ENCODE data around the gene SDHA. TPM values are rescaled to one million over a fixed set of nuclear protein-coding genes. Genes with fewer than 3 reads are reported as not detected.
"Not testable (repeated sequence)": the region's sequence is repeated elsewhere in the genome, so short reads cannot be mapped to it uniquely, and the experiment has no call there.

The SDHA gene
- total RNA-seq (2021; fragmentation: NEBNext Ultra II Directional; extraction: Animal tissue kit (Norgen Biotek cat#: 25700)) = 86.1 and 87.3 TPM in 2 replicates
- polyA plus RNA-seq (2011; rRNA removed) = 59.7 and 80.6 TPM in 2 replicates
- 67.8 TPM for polyA plus RNA-seq (2011; cell fraction: cytosol; rRNA removed)
- 130 TPM for polyA plus RNA-seq (2011; cell fraction: nucleus; rRNA removed)
- 86.7 to 111 TPM (median 100 TPM) in 4 replicates for polyA plus RNA-seq (2012, experiment 1 of 2)
- polyA plus RNA-seq (2012, experiment 2 of 2) = 40.5 TPM
- polyA plus RNA-seq (2013, experiment 1 of 2) = 113 TPM
- polyA plus RNA-seq (2013, experiment 2 of 2) = 113 TPM
- 125 and 144 TPM in 2 replicates for polyA minus RNA-seq (2011; rRNA and poly(A)+ RNA removed)
- polyA minus RNA-seq (2011; cell fraction: cytosol; rRNA and poly(A)+ RNA removed) = 67.0 TPM
- 99.3 TPM for polyA minus RNA-seq (2011; cell fraction: nucleus; rRNA and poly(A)+ RNA removed)
- long read RNA-seq, experiment 1, transcript SDHA-201 (15 exons, 2,390 nt) = major isoform, 5 of 47 reads
- long read RNA-seq, experiment 1, partial matches to known transcripts = 24 of 47 reads
- long read RNA-seq, experiment 1, other reads (novel, unspliced or antisense) = 13 of 47 reads
- long read RNA-seq, experiment 2, transcript SDHA-201 (15 exons, 2,390 nt) = major isoform, 46 of 101 reads
- long read RNA-seq, experiment 2, transcript SDHA-216 (10 exons, 2,209 nt) = minor isoform, 29 of 101 reads
- long read RNA-seq, experiment 2, transcript SDHA-204 (13 exons, 2,067 nt) = minor isoform, 8 of 101 reads
- long read RNA-seq, experiment 2, partial matches to known transcripts = 10 of 101 reads
- long read RNA-seq, experiment 2, other reads (novel, unspliced or antisense) = 7 of 101 reads

GRCh38 chr5:217494-218456 is at the start of gene SDHA, which contains the start of gene CCDC127:
Gene SDHA (plus strand): TSS chr5:218320. CDS start chr5:218356, 36 bp downstream.
Gene CCDC127 (minus strand): TSS chr5:218153. CDS start chr5:216849, 1,304 bp downstream.
- not testable (repeated sequence) for H3K56ac ChIP-seq (replicated peaks; ENCODE audit: insufficient read length, low read depth, low read length); FAIRE-seq; H3K4ac ChIP-seq (replicated peaks; ENCODE audit: insufficient read length, low read depth, low read length); H3K27me3 ChIP-seq (replicated peaks in 1 of 4; ENCODE audit: control insufficient read depth in 3 of 4, extremely low read depth in 1 of 4, insufficient read depth in 3 of 4, low read length in 3 of 4); H3K4me1 ChIP-seq (replicated peaks in 1 of 4; ENCODE audit: control insufficient read depth in 3 of 4, insufficient read depth in 4 of 4, low read length in 3 of 4); H4K91ac ChIP-seq (replicated peaks; ENCODE audit: insufficient read length, low read length); H3K23me2 ChIP-seq (ENCODE audit: low read depth, low read length); H3K36me3 ChIP-seq (ENCODE audit: control insufficient read depth in 2 of 4, insufficient read depth in 4 of 4, low read length in 3 of 4); H2BK120ac ChIP-seq (replicated peaks; ENCODE audit: low read depth, low read length); H2BK20ac ChIP-seq (ENCODE audit: low read length); H3K9me3 ChIP-seq (ENCODE audit: insufficient read depth in 2 of 2, low read depth in 1 of 2, low read length in 1 of 2); H2AK5ac ChIP-seq (ENCODE audit: low read depth, low read length); H3K23ac ChIP-seq (ENCODE audit: insufficient read length); H2BK5ac ChIP-seq (ENCODE audit: low read depth, low read length); H3K14ac ChIP-seq (ENCODE audit: insufficient read length); H3K18ac ChIP-seq (ENCODE audit: extremely low read depth, low read length); H2BK15ac ChIP-seq (ENCODE audit: low read length); H2BK12ac ChIP-seq (ENCODE audit: low read depth, low read length); H4K20me1 ChIP-seq (replicated peaks in 1 of 2; ENCODE audit: control insufficient read depth in 1 of 2, insufficient read depth in 2 of 2, low read length in 2 of 2); H3K79me1 ChIP-seq (ENCODE audit: low read depth, low read length)
- Histone ChIP-seq H4K8ac (ENCODE audit: extremely low read depth, insufficient read depth, low read length) (peak within 1 kb of the TSS; percentile 79), H2AFZ (ENCODE audit: low read length) (peak within 1 kb of the TSS; percentile 82; the same call in 1 of the 2 replicates), H4K5ac (ENCODE audit: insufficient read length, low read depth, low read length) (peak within 1 kb of the TSS; percentile 97), H3K4me2 (ENCODE audit: insufficient read depth in 1 of 2, low read depth in 2 of 2, low read length in 2 of 2) (peak within 1 kb of the TSS; percentile 79 to 91), H3K27ac (ENCODE audit: low read depth, low read length) (peak within 1 kb of the TSS; percentile 64; the same call in 1 of the 2 replicates), H3K9ac (replicated peaks in 1 of 4; ENCODE audit: extremely low read depth in 1 of 4, low read depth in 3 of 4, low read length in 3 of 4) (peak within 1 kb of the TSS; percentile 65 to 81 (median 76)), H3K4me3 (ENCODE audit: extremely low read depth in 1 of 4, insufficient read depth in 2 of 4, low read depth in 3 of 4, low read length in 4 of 4) (peak within 1 kb of the TSS; percentile 84 to 93 (median 90)), H3K79me2 (ENCODE audit: control insufficient read depth in 1 of 2, insufficient read depth in 2 of 2, low read length in 2 of 2) (peaks cover 3 to 46% of the 10 kb centered on the region in 2 experiments; a peak in 3 of 4 replicates)
- POLR2A ChIA-PET (ENCODE audit: partially characterized antibody) = interaction anchor here (1.0 to 2.2 kb wide), 12 partner anchors 8 to 128 kb away, joined by 3 to 8 read pairs (median 4); partner anchors contain the start of genes LRRC14B and PDCD6
- 5% methylated on average over 60 of the region's 75 CpGs; no CpG with 5 or more reads in 1 of the 2 experiments for WGBS, 2 experiments (ENCODE audit: extremely low coverage in 1 of 2, insufficient coverage in 1 of 2, insufficient read length in 1 of 2, insufficient replicate concordance in 2 of 2, low coverage in 1 of 2, low lambda C conversion rate in 2 of 2, missing lambda C conversion rate in 1 of 2)
- peak; percentile 90 to 100 for DNase-seq (ENCODE audit: low read depth in 1 of 2, low spot score in 2 of 2)
- CTCF ChIA-PET (ENCODE audit: partially characterized antibody) = interaction anchor here (0.7 to 2.9 kb wide), 7 partner anchors 10 to 708 kb away, joined by 3 to 10 read pairs (median 4); partner anchors contain the start of gene LRRC14B
- TF ChIP-seq NRF1 (IDR thresholded peaks at IDR 0.05; ENCODE audit: low read depth, low read length) = peak; percentile 98
- TF ChIP-seq POLR2A (IDR thresholded peaks at IDR 0.05; ENCODE audit: control extremely low read depth in 1 of 2, low read depth in 2 of 2, low read length in 2 of 2) = peak; percentile 67 to 72
- TF ChIP-seq, protein P1, sequence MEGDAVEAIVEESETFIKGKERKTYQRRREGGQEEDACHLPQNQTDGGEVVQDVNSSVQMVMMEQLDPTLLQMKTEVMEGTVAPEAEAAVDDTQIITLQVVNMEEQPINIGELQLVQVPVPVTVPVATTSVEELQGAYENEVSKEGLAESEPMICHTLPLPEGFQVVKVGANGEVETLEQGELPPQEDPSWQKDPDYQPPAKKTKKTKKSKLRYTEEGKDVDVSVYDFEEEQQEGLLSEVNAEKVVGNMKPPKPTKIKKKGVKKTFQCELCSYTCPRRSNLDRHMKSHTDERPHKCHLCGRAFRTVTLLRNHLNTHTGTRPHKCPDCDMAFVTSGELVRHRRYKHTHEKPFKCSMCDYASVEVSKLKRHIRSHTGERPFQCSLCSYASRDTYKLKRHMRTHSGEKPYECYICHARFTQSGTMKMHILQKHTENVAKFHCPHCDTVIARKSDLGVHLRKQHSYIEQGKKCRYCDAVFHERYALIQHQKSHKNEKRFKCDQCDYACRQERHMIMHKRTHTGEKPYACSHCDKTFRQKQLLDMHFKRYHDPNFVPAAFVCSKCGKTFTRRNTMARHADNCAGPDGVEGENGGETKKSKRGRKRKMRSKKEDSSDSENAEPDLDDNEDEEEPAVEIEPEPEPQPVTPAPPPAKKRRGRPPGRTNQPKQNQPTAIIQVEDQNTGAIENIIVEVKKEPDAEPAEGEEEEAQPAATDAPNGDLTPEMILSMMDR (IDR thresholded peaks at IDR 0.05; ENCODE audit: control extremely low read depth in 1 of 3, insufficient read depth in 1 of 3, low read depth in 1 of 3, low read length in 3 of 3) = peak; percentile 10 to 38 (median 28); a peak in 3 of 4 replicates
- 0 out of 4 replicates have a peak, but pooled peaks of 1 of the 2 experiments have one; percentile 1 for TF ChIP-seq RAD21 (IDR thresholded peaks at IDR 0.05 in 1 of 2, conservative IDR thresholded peaks at IDR 0.05 in 1 of 2; ENCODE audit: low read depth in 2 of 2, low read length in 2 of 2)
